Fibroblast of lung (primary cell): Measurements from ENCODE around the gene HTR5A. TPM values are rescaled to one million over a fixed set of nuclear protein-coding genes. Genes with fewer than 3 reads are reported as not detected.

Experiments
- DNase-seq, 2 donors: peaks; one replicate each; pipeline versions ENCODE4 v3.0.0 to v3.0.0-alpha.2; 2010; ENCODE audit warnings: low read depth in 2 of 2
- H2AFZ ChIP-seq: 2 replicates; pipeline ENCODE4 v1.5.1; 2012; ENCODE audit warnings: low read length, control low read depth, inconsistent platforms
- H3K27ac ChIP-seq: 2 replicates; pipeline ENCODE4 v1.5.1; 2011; ENCODE audit warnings: low read length, control low read depth; ENCODE audit not compliant: insufficient read depth
- H3K27me3 ChIP-seq: 2 replicates; pipeline ENCODE4 v1.5.1; 2011; ENCODE audit warnings: mild to moderate bottlenecking, low read length; ENCODE audit not compliant: control insufficient read depth, insufficient read depth
- H3K36me3 ChIP-seq: 2 replicates; pipeline ENCODE4 v1.5.1; 2011; ENCODE audit warnings: low read length; ENCODE audit not compliant: control insufficient read depth, insufficient read depth
- H3K4me1 ChIP-seq: 2 replicates; pipeline ENCODE4 v1.5.1; 2011; ENCODE audit warnings: low read length; ENCODE audit not compliant: control insufficient read depth, insufficient read depth; ENCODE audit errors: extremely low read depth
- H3K4me2 ChIP-seq: 2 replicates; pipeline ENCODE4 v1.5.1; 2011; ENCODE audit warnings: low read length, control low read depth; ENCODE audit not compliant: insufficient read depth; ENCODE audit errors: extremely low read depth
- H3K4me3 ChIP-seq, 4 experiments: fragments of 200-600 bp in 1 of 4; sonication (generic) in 1 of 4; replicated peaks in 1 of 4; 2 replicates each; pipeline ENCODE4 v1.5.1; 2011 to 2016; ENCODE audit warnings: low read length in 4 of 4, low read depth in 3 of 4, mild to moderate bottlenecking in 3 of 4, control low read depth in 2 of 4, inconsistent platforms in 1 of 4, mixed read lengths in 1 of 4; ENCODE audit not compliant: insufficient read depth in 1 of 4; ENCODE audit errors: control extremely low read depth in 1 of 4
- H3K79me2 ChIP-seq: 2 replicates; pipeline ENCODE4 v1.5.1; 2012; ENCODE audit warnings: mild to moderate bottlenecking, low read length, inconsistent platforms; ENCODE audit not compliant: control insufficient read depth, insufficient read depth
- H3K9ac ChIP-seq: 2 replicates; pipeline ENCODE4 v1.5.1; 2011; ENCODE audit warnings: mild to moderate bottlenecking, low read length, control low read depth; ENCODE audit not compliant: insufficient read depth
- H3K9me3 ChIP-seq: 2 replicates; pipeline ENCODE4 v1.5.1; 2012; ENCODE audit warnings: low read depth, low read length; ENCODE audit not compliant: control insufficient read depth, insufficient read depth
- H4K20me1 ChIP-seq: 2 replicates; pipeline ENCODE4 v1.5.1; 2011; ENCODE audit warnings: low read length; ENCODE audit not compliant: control insufficient read depth, insufficient read depth; ENCODE audit errors: extremely low read depth
- CTCF ChIP-seq, 2 donors: IDR thresholded peaks in 1 of 2; conservative IDR thresholded peaks in 1 of 2; 1 replicate in 1 of 2; 2 replicates in 1 of 2; pipeline ENCODE4 v1.5.1; 2011 to 2012; ENCODE audit warnings: low read length in 2 of 2, control low read depth in 1 of 2, inconsistent platforms in 1 of 2, low read depth in 1 of 2, mild to moderate bottlenecking in 1 of 2
- EZH2 ChIP-seq: IDR thresholded peaks from 2 replicates; pipeline ENCODE4 v1.5.1; 2012; ENCODE audit warnings: low read length, control low read depth, mild to moderate bottlenecking; ENCODE audit errors: missing control alignments
- polyA plus RNA-seq, 2 donors: library from polyadenylated mRNA; depleted of rRNA in 1 of 2; stranded (reverse) in 1 of 2; unstranded in 1 of 2; fragments of >200 nt; gene quantifications; 2 replicates each; pipeline ENCODE4 v1.2.1, GENCODE V29; 2011 to 2012; ENCODE audit warnings: missing spikeins in 1 of 2
- total RNA-seq: library from RNA; depleted of rRNA; stranded (reverse); fragments of >200 nt; gene quantifications from 2 replicates; pipeline ENCODE4 v1.2.1, GENCODE V29; 2014

HTR5A gene
- total and polyA plus RNA-seq, 2 donors (not counting 1 experiment from before 2014, with no cell fraction given) = not detected

- no peaks in the 10 kb centered on the region for H4K20me1 ChIP-seq
- no peak overlapping the region for H3K4me3 ChIP-seq
- DNase-seq = no peak
- no peaks in the 10 kb centered on the region for H3K36me3 ChIP-seq
- H3K27me3 ChIP-seq = no peaks in the 10 kb centered on the region
- H3K4me1 ChIP-seq = no peaks in the 10 kb centered on the region
- no peak overlapping the region for H3K27ac ChIP-seq
- H2AFZ ChIP-seq = no peak overlapping the region
- no peaks in the 10 kb centered on the region for H3K9me3 ChIP-seq
- no peak overlapping the region for H3K9ac ChIP-seq
- no peak overlapping the region for H3K4me2 ChIP-seq
- H3K79me2 ChIP-seq = no peaks in the 10 kb centered on the region
- TF ChIP-seq CTCF (conservative IDR thresholded peaks at IDR 0.05 in 1 of 2, IDR thresholded peaks at IDR 0.05 in 1 of 2; ENCODE audit: low read depth in 1 of 2, low read length in 2 of 2) = no peak
- TF ChIP-seq EZH2 = no peak
These were observed 13.9 kb downstream of the HTR5A start for GRCh38 chr7:155084021-155084420.

GRCh38 chr7:155084969-155085368, 14.8 kb downstream of the HTR5A start:
- no peak for DNase-seq
- Histone ChIP-seq H4K20me1 (no peaks in the 10 kb centered on the region), H3K79me2 (no peaks in the 10 kb centered on the region), H3K27ac (no peak overlapping the region), H3K9me3 (no peaks in the 10 kb centered on the region), H3K9ac (no peak overlapping the region), H2AFZ (no peak overlapping the region), H3K4me1 (no peaks in the 10 kb centered on the region), H3K4me2 (no peak overlapping the region), H3K27me3 (no peaks in the 10 kb centered on the region), H3K4me3 (no peak overlapping the region), H3K36me3 (no peaks in the 10 kb centered on the region)
- TF ChIP-seq EZH2 (no peak), CTCF (conservative IDR thresholded peaks at IDR 0.05 in 1 of 2, IDR thresholded peaks at IDR 0.05 in 1 of 2; ENCODE audit: low read depth in 1 of 2, low read length in 2 of 2) (no peak)

- no peak overlapping the region for H2AFZ ChIP-seq
- H3K79me2 ChIP-seq = no peaks in the 10 kb centered on the region
- no peaks in the 10 kb centered on the region for H3K4me1 ChIP-seq
- no peak overlapping the region for H3K9ac ChIP-seq
- no peak overlapping the region for H3K4me3 ChIP-seq
- H3K9me3 ChIP-seq = no peaks in the 10 kb centered on the region
- TF ChIP-seq EZH2 (no peak), CTCF (conservative IDR thresholded peaks at IDR 0.05 in 1 of 2, IDR thresholded peaks at IDR 0.05 in 1 of 2; ENCODE audit: low read depth in 1 of 2, low read length in 2 of 2) (no peak)
- H3K4me2 ChIP-seq = no peak overlapping the region
- no peaks in the 10 kb centered on the region for H3K27me3 ChIP-seq
- no peaks in the 10 kb centered on the region for H3K36me3 ChIP-seq
- no peak overlapping the region for H3K27ac ChIP-seq
- DNase-seq = no peak
- no peaks in the 10 kb centered on the region for H4K20me1 ChIP-seq
These were observed 20.6 kb downstream of the HTR5A start for GRCh38 chr7:155090684-155091083.
